GM23338 (cell line): Measurements from ENCODE around the gene NFKBIZ. TPM values are rescaled to one million over a fixed set of nuclear protein-coding genes. Genes with fewer than 3 reads are reported as not detected.

Experiments
- ATAC-seq: fragments of 200-7000 bp; cut with Tn5 transposase; 3 replicates; pipeline ENCODE4 v1.9.1; 2020
- DNase-seq: peaks from one replicate; pipeline ENCODE4 v3.0.0-alpha.2; 2015; ENCODE audit warnings: low spot score
- H2AFZ ChIP-seq: fragments of 200-600 bp; sonication (generic); 2 replicates; pipeline ENCODE4 v1.8.0; 2016; ENCODE audit warnings: antibody characterized with exemption, mild to moderate bottlenecking, moderate library complexity
- H3F3A ChIP-seq: fragments of 200-600 bp; sonication (generic); replicated peaks from 2 replicates; pipeline ENCODE4 v1.8.0; 2017; ENCODE audit warnings: antibody characterized with exemption, mixed run types, low read depth
- H3K27ac ChIP-seq: fragments of 200-600 bp; sonication (generic); 2 replicates; pipeline ENCODE4 v1.6.1; 2016; ENCODE audit warnings: low read depth
- H3K27me3 ChIP-seq: fragments of 200-600 bp; sonication (generic); 2 replicates; pipeline ENCODE4 v1.8.0; 2016; ENCODE audit warnings: mild to moderate bottlenecking, mixed run types, moderate library complexity; ENCODE audit not compliant: insufficient read depth
- H3K36me3 ChIP-seq: fragments of 200-600 bp; sonication (generic); 2 replicates; pipeline ENCODE4 v1.8.0; 2016; ENCODE audit warnings: mild to moderate bottlenecking; ENCODE audit not compliant: insufficient read depth
- H3K4me1 ChIP-seq: fragments of 200-600 bp; sonication (generic); 2 replicates; pipeline ENCODE4 v1.8.0; 2016; ENCODE audit warnings: mild to moderate bottlenecking, moderate library complexity; ENCODE audit not compliant: insufficient read depth
- H3K4me2 ChIP-seq: fragments of 200-600 bp; sonication (generic); 2 replicates; pipeline ENCODE4 v1.7.1; 2017; ENCODE audit warnings: mixed run types
- H3K4me3 ChIP-seq: fragments of 200-600 bp; sonication (generic); 2 replicates; pipeline ENCODE4 v1.6.1; 2016; ENCODE audit warnings: mixed run types
- H3K79me2 ChIP-seq: fragments of 200-600 bp; sonication (generic); replicated peaks from 2 replicates; pipeline ENCODE4 v1.8.0; 2017; ENCODE audit warnings: mild to moderate bottlenecking; ENCODE audit not compliant: insufficient read depth
- H3K9me2 ChIP-seq: fragments of 200-600 bp; sonication (generic); 2 replicates; pipeline ENCODE4 v1.8.0; 2017; ENCODE audit not compliant: insufficient read depth
- H4K20me1 ChIP-seq: fragments of 200-600 bp; sonication (generic); replicated peaks from 2 replicates; pipeline ENCODE4 v1.8.0; 2017; ENCODE audit warnings: mild to moderate bottlenecking; ENCODE audit not compliant: insufficient read depth
- H3K27ac Mint-ChIP-seq: 2 replicates; pipeline ENCODE4 v1.8.0; 2020; ENCODE audit warnings: inconsistent platforms, mild to moderate bottlenecking, moderate library complexity, mixed read lengths
- H3K27me3 Mint-ChIP-seq: 3 replicates; pipeline ENCODE4 v1.8.0; 2022; ENCODE audit warnings: low read depth, mild to moderate bottlenecking, moderate library complexity, mixed read lengths, inconsistent platforms; ENCODE audit not compliant: insufficient read depth, poor library complexity
- H3K36me3 Mint-ChIP-seq: 3 replicates; pipeline ENCODE4 v1.8.0; 2021; ENCODE audit warnings: low read depth, mild to moderate bottlenecking, inconsistent platforms, moderate library complexity, mixed read lengths
- H3K4me1 Mint-ChIP-seq: 3 replicates; pipeline ENCODE4 v1.8.0; 2020; ENCODE audit warnings: mild to moderate bottlenecking, inconsistent platforms, mixed read lengths
- H3K4me3 Mint-ChIP-seq: 3 replicates; pipeline ENCODE4 v1.8.0; 2021; ENCODE audit warnings: moderate library complexity, mild to moderate bottlenecking, inconsistent platforms, mixed read lengths
- H3K9me3 Mint-ChIP-seq: 3 replicates; pipeline ENCODE4 v1.8.0; 2020; ENCODE audit warnings: moderate library complexity, mild to moderate bottlenecking, inconsistent platforms, mixed read lengths
- CREB1 ChIP-seq: fragments of 250-450 bp; sonication (Bioruptor Pico); IDR thresholded peaks from 2 replicates; pipeline ENCODE4 v1.5.0; 2020; ENCODE audit warnings: low read depth, mild to moderate bottlenecking, moderate library complexity
- EZH2 ChIP-seq: fragments of 200-600 bp; sonication (generic); IDR thresholded peaks from one replicate; pipeline ENCODE4 v1.8.0; 2017; ENCODE audit warnings: antibody characterized with exemption, mild to moderate bottlenecking, low read depth; ENCODE audit not compliant: unreplicated experiment
- EZH2phosphoT487 ChIP-seq: fragments of 200-600 bp; sonication (generic); IDR thresholded peaks from one replicate; pipeline ENCODE4 v1.8.1; 2018; ENCODE audit warnings: antibody characterized with exemption; ENCODE audit not compliant: unreplicated experiment
- POLR2AphosphoS5 ChIP-seq: IDR thresholded peaks from 2 replicates; pipeline ENCODE4 v1.6.1; 2016; ENCODE audit warnings: antibody characterized with exemption, low read depth
- STAT1 ChIP-seq: IDR thresholded peaks from one replicate; pipeline ENCODE4 v1.6.1; 2016; ENCODE audit warnings: antibody characterized with exemption; ENCODE audit not compliant: unreplicated experiment
- ZNF331 ChIP-seq: fragments of 250-450 bp; sonication (Bioruptor Pico); IDR thresholded peaks from 2 replicates; pipeline ENCODE4 v1.5.0; 2020; ENCODE audit warnings: low read depth, mild to moderate bottlenecking, moderate library complexity
- polyA plus RNA-seq: library from polyadenylated mRNA; unstranded; fragments of >200 nt; fragmentation: Nextera tagmentation; extraction: Ambion mirVana; gene quantifications from 2 replicates; pipeline ENCODE4 v1.2.1, GENCODE V29; 2016
- total RNA-seq: library from RNA; depleted of rRNA; stranded (reverse); fragments of >200 nt; shearing (Covaris generic); gene quantifications from 2 replicates; pipeline ENCODE4 v1.2.3, GENCODE V29; 2014
- TF ChIP-seq, protein P1 (sequence below), 2 experiments: fragments of 200-600 bp in 1 of 2; sonication (generic) in 1 of 2; conservative IDR thresholded peaks; 2 replicates each; pipeline versions ENCODE4 v1.5.1 to v1.6.1; 2016 to 2017; ENCODE audit warnings: antibody characterized with exemption in 2 of 2, low read depth in 2 of 2, mild to moderate bottlenecking in 2 of 2, moderate library complexity in 1 of 2
- TF ChIP-seq, protein P2 (sequence below): IDR thresholded peaks from one replicate; pipeline ENCODE4 v1.6.1; 2018; ENCODE audit warnings: antibody characterized with exemption; ENCODE audit not compliant: unreplicated experiment
- TF ChIP-seq, protein P3 (sequence below): fragments of 250-450 bp; sonication (Bioruptor Pico); IDR thresholded peaks from 2 replicates; pipeline ENCODE4 v1.5.0; 2020; ENCODE audit warnings: mild to moderate bottlenecking, moderate library complexity

The NFKBIZ gene
- total and polyA plus RNA-seq, 2 experiments from 2014 or later, result 14.1 to 18.2 TPM

DNA sequence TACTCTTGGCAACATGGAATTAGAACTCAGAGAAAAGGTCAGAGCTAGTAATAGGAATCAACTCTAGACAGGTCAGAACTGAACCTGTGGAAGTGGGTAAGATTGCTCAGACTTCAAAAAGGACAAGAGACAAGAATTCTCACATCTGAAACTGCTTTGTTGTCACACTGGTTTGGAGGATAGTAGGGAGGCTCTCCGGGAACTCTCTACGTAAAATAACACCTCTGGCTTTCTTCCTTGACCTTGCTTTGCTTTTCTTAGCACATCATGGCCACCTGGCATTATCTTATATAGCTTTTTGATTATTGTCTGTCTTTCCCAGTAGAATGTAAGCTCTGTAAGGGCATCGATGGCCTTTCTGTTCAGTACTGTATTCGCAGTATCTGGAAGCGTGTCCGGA is 13.2 kb upstream of the NFKBIZ start (continued):
- TF ChIP-seq, protein P1, sequence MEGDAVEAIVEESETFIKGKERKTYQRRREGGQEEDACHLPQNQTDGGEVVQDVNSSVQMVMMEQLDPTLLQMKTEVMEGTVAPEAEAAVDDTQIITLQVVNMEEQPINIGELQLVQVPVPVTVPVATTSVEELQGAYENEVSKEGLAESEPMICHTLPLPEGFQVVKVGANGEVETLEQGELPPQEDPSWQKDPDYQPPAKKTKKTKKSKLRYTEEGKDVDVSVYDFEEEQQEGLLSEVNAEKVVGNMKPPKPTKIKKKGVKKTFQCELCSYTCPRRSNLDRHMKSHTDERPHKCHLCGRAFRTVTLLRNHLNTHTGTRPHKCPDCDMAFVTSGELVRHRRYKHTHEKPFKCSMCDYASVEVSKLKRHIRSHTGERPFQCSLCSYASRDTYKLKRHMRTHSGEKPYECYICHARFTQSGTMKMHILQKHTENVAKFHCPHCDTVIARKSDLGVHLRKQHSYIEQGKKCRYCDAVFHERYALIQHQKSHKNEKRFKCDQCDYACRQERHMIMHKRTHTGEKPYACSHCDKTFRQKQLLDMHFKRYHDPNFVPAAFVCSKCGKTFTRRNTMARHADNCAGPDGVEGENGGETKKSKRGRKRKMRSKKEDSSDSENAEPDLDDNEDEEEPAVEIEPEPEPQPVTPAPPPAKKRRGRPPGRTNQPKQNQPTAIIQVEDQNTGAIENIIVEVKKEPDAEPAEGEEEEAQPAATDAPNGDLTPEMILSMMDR (conservative IDR thresholded peaks at IDR 0.05; ENCODE audit: low read depth in 2 of 2), result no peak
- TF ChIP-seq ZNF331 (CRISPR knock-in tag) (no peak), CREB1 (no peak)
- TF ChIP-seq, protein P2, sequence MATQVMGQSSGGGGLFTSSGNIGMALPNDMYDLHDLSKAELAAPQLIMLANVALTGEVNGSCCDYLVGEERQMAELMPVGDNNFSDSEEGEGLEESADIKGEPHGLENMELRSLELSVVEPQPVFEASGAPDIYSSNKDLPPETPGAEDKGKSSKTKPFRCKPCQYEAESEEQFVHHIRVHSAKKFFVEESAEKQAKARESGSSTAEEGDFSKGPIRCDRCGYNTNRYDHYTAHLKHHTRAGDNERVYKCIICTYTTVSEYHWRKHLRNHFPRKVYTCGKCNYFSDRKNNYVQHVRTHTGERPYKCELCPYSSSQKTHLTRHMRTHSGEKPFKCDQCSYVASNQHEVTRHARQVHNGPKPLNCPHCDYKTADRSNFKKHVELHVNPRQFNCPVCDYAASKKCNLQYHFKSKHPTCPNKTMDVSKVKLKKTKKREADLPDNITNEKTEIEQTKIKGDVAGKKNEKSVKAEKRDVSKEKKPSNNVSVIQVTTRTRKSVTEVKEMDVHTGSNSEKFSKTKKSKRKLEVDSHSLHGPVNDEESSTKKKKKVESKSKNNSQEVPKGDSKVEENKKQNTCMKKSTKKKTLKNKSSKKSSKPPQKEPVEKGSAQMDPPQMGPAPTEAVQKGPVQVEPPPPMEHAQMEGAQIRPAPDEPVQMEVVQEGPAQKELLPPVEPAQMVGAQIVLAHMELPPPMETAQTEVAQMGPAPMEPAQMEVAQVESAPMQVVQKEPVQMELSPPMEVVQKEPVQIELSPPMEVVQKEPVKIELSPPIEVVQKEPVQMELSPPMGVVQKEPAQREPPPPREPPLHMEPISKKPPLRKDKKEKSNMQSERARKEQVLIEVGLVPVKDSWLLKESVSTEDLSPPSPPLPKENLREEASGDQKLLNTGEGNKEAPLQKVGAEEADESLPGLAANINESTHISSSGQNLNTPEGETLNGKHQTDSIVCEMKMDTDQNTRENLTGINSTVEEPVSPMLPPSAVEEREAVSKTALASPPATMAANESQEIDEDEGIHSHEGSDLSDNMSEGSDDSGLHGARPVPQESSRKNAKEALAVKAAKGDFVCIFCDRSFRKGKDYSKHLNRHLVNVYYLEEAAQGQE, result no peak

DNA sequence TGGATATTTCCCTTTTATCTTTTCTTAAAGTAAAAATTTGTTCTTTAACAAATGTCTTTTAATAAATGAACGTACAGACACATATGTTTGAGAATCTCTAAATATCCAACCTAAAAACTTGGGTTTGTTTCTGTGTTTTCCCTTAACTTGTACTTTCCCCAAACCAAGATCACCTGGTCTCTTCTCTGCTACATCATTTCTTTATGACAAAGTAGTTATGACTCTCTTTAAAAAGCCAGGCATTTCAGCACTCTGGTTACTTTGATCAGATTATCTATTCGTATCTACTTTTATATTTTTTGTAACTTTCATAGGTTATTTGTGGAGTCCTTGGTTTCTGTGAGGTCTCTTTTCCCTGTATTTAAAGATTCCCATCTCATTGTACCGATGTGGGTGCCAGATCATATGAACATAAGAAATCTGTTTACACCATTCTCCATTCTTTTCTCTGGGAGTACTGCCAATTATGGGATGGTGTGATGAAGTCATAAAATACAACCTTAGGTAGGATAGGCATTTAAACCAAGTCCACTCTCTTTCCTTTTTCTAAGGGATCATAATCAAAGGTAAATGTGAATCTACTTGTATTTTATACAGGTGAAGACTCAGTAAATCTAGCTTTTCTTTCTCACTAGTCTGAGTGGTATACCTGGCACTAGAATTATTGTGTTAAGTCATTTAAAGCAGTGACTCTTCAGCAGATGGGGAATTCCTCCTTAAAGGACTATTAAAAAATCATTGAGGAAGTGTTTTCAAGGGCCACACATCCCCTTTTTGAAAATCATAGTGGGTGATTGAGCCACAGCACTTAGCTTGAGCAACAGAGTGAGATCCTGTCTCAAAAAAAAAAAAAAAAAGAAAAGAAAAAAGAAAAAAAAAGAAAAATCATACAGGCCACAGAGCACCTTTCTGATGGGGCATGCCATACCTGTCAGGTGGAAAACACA is 12.4 kb upstream of the NFKBIZ start:
- H3K4me3 Mint-ChIP-seq, result no peak overlapping the region
- H3K4me1 Mint-ChIP-seq, result peaks cover 31% of the 10 kb centered on the region
- no peaks in the 10 kb centered on the region for H3K27me3 ChIP-seq
- H2AFZ ChIP-seq, result no peak overlapping the region
- no peak for DNase-seq
- H3K4me1 ChIP-seq, result peaks cover 15% of the 10 kb centered on the region
- H3K27ac Mint-ChIP-seq, result no peak overlapping the region
- no peaks in the 10 kb centered on the region for H3K9me2 ChIP-seq
- H3K79me2 ChIP-seq, result no peaks in the 10 kb centered on the region
- H3K27me3 Mint-ChIP-seq, result no peaks in the 10 kb centered on the region
- H4K20me1 ChIP-seq, result no peaks in the 10 kb centered on the region
- H3K27ac ChIP-seq, result no peak overlapping the region
- no peak overlapping the region for H3K4me2 ChIP-seq
- no peaks in the 10 kb centered on the region for H3K36me3 ChIP-seq
- no peaks in the 10 kb centered on the region for H3F3A ChIP-seq
- H3K36me3 Mint-ChIP-seq, result no peaks in the 10 kb centered on the region
- no peak for ATAC-seq
- no peak overlapping the region for H3K4me3 ChIP-seq
- no peaks in the 10 kb centered on the region; the same call in 2 of the 3 replicates for H3K9me3 Mint-ChIP-seq
- TF ChIP-seq, protein P1 (conservative IDR thresholded peaks at IDR 0.05; ENCODE audit: low read depth in 2 of 2), result no peak
- TF ChIP-seq, protein P3, sequence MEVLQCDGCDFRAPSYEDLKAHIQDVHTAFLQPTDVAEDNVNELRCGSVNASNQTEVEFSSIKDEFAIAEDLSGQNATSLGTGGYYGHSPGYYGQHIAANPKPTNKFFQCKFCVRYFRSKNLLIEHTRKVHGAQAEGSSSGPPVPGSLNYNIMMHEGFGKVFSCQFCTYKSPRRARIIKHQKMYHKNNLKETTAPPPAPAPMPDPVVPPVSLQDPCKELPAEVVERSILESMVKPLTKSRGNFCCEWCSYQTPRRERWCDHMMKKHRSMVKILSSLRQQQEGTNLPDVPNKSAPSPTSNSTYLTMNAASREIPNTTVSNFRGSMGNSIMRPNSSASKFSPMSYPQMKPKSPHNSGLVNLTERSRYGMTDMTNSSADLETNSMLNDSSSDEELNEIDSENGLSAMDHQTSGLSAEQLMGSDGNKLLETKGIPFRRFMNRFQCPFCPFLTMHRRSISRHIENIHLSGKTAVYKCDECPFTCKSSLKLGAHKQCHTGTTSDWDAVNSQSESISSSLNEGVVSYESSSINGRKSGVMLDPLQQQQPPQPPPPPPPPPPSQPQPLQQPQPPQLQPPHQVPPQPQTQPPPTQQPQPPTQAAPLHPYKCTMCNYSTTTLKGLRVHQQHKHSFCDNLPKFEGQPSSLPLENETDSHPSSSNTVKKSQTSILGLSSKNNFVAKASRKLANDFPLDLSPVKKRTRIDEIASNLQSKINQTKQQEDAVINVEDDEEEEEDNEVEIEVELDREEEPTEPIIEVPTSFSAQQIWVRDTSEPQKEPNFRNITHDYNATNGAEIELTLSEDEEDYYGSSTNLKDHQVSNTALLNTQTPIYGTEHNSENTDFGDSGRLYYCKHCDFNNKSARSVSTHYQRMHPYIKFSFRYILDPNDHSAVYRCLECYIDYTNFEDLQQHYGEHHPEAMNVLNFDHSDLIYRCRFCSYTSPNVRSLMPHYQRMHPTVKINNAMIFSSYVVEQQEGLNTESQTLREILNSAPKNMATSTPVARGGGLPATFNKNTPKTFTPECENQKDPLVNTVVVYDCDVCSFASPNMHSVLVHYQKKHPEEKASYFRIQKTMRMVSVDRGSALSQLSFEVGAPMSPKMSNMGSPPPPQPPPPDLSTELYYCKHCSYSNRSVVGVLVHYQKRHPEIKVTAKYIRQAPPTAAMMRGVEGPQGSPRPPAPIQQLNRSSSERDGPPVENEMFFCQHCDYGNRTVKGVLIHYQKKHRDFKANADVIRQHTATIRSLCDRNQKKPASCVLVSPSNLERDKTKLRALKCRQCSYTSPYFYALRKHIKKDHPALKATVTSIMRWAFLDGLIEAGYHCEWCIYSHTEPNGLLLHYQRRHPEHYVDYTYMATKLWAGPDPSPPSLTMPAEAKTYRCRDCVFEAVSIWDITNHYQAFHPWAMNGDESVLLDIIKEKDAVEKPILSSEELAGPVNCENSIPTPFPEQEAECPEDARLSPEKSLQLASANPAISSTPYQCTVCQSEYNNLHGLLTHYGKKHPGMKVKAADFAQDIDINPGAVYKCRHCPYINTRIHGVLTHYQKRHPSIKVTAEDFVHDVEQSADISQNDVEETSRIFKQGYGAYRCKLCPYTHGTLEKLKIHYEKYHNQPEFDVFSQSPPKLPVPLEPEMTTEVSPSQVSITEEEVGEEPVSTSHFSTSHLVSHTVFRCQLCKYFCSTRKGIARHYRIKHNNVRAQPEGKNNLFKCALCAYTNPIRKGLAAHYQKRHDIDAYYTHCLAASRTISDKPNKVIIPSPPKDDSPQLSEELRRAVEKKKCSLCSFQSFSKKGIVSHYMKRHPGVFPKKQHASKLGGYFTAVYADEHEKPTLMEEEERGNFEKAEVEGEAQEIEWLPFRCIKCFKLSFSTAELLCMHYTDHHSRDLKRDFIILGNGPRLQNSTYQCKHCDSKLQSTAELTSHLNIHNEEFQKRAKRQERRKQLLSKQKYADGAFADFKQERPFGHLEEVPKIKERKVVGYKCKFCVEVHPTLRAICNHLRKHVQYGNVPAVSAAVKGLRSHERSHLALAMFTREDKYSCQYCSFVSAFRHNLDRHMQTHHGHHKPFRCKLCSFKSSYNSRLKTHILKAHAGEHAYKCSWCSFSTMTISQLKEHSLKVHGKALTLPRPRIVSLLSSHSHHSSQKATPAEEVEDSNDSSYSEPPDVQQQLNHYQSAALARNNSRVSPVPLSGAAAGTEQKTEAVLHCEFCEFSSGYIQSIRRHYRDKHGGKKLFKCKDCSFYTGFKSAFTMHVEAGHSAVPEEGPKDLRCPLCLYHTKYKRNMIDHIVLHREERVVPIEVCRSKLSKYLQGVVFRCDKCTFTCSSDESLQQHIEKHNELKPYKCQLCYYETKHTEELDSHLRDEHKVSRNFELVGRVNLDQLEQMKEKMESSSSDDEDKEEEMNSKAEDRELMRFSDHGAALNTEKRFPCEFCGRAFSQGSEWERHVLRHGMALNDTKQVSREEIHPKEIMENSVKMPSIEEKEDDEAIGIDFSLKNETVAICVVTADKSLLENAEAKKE (CRISPR knock-in tag), result no peak
- TF ChIP-seq STAT1, result no peak
- no peak for TF ChIP-seq EZH2
- no peak for TF ChIP-seq EZH2phosphoT487
- TF ChIP-seq POLR2AphosphoS5, result no peak
